CD4-positive, alpha-beta memory T cell (primary cell): ENCODE data around the gene LDLRAD4. TPM values are rescaled to one million over a fixed set of nuclear protein-coding genes. Genes with fewer than 3 reads are reported as not detected.

Experiments
- CTCF ChIA-PET: fragments of 350-600 bp; sonication (Branson Sonifier 250); formaldehyde crosslinking; loops from one replicate; lab custom pipeline; 2021; ENCODE audit warnings: inconsistent platforms; ENCODE audit not compliant: partially characterized antibody; lab: Charles Lee
- POLR2A ChIA-PET: fragments of 350-600 bp; sonication (Branson Sonifier 250); formaldehyde crosslinking; loops from one replicate; lab custom pipeline; 2021; ENCODE audit not compliant: partially characterized antibody; lab: Charles Lee
- DNase-seq, 5 donors: peaks; one replicate each; pipeline versions ENCODE4 v3.0.0 to v3.0.0-alpha.2; 2020 to 2022; ENCODE audit warnings: mixed read lengths in 1 of 5
- H3K27ac ChIP-seq: one replicate; pipeline ENCODE4 v1.7.0; 2013; ENCODE audit warnings: low read depth, low read length
- H3K27me3 ChIP-seq: 2 replicates; pipeline ENCODE4 v1.7.0; 2013; ENCODE audit warnings: mild to moderate bottlenecking, low read length, moderate library complexity; ENCODE audit not compliant: insufficient read depth
- H3K36me3 ChIP-seq: 2 replicates; pipeline ENCODE4 v1.7.0; 2013; ENCODE audit warnings: mild to moderate bottlenecking, low read length, moderate library complexity; ENCODE audit not compliant: insufficient read depth
- H3K4me1 ChIP-seq: 2 replicates; pipeline ENCODE4 v1.7.0; 2013; ENCODE audit warnings: mild to moderate bottlenecking, low read length, moderate library complexity; ENCODE audit not compliant: insufficient read depth
- H3K4me3 ChIP-seq, 2 donors: one replicate each; pipeline ENCODE4 v1.7.0; 2013; ENCODE audit warnings: low read length in 2 of 2, mild to moderate bottlenecking in 1 of 2
- H3K9me3 ChIP-seq, 2 donors: one replicate each; pipeline ENCODE4 v1.7.0; 2013; ENCODE audit warnings: low read length in 2 of 2, control low read depth in 1 of 2; ENCODE audit not compliant: control insufficient read depth in 1 of 2
- H3K27ac Mint-ChIP-seq, 7 donors: one replicate each; pipeline ENCODE4 v1.8.0; 2020 to 2021; ENCODE audit warnings: mixed read lengths in 7 of 7, mild to moderate bottlenecking in 6 of 7, inconsistent platforms in 3 of 7, moderate library complexity in 3 of 7
- H3K27me3 Mint-ChIP-seq, 2 donors: one replicate each; pipeline ENCODE4 v1.8.0; 2020 to 2021; ENCODE audit warnings: mixed read lengths in 2 of 2
- H3K36me3 Mint-ChIP-seq, 2 donors: one replicate each; pipeline ENCODE4 v1.8.0; 2020 to 2021; ENCODE audit warnings: mixed read lengths in 2 of 2, inconsistent platforms in 1 of 2, mild to moderate bottlenecking in 1 of 2
- H3K4me1 Mint-ChIP-seq, 4 donors: one replicate each; pipeline ENCODE4 v1.8.0; 2020 to 2021; ENCODE audit warnings: mixed read lengths in 4 of 4, mild to moderate bottlenecking in 1 of 4
- H3K4me3 Mint-ChIP-seq, 8 donors: one replicate each; pipeline ENCODE4 v1.8.0; 2020 to 2021; ENCODE audit warnings: mixed read lengths in 8 of 8, mild to moderate bottlenecking in 7 of 8, moderate library complexity in 6 of 8, inconsistent platforms in 3 of 8
- H3K9me3 Mint-ChIP-seq, 8 donors: one replicate each; pipeline ENCODE4 v1.8.0; 2020 to 2021; ENCODE audit warnings: mixed read lengths in 8 of 8, mild to moderate bottlenecking in 5 of 8, inconsistent platforms in 3 of 8, moderate library complexity in 1 of 8
- intact Hi-C: fragments of 100-400 bp; cut with micrococcal nuclease; formaldehyde crosslinking; loops from one replicate; pipeline ENCODE4 v1.15.1; 2023
- polyA plus RNA-seq, 2 donors: library from polyadenylated mRNA; unstranded; fragments of 300-500 nt; fragmentation: Illumina TruSeq; gene quantifications; one replicate each; pipeline ENCODE4 v1.2.3, GENCODE V29; 2021
- total RNA-seq, 2 experiments: library from RNA; stranded (reverse); gene quantifications; one replicate each; pipeline ENCODE4 v1.2.3, GENCODE V29; 2021

The LDLRAD4 gene
- total and polyA plus RNA-seq, 4 experiments from 2014 or later, result 17.4 to 63.0 (median 36.6) TPM

- Histone ChIP-seq H3K4me3 (no peak overlapping the region), H3K36me3 (no peaks in the 10 kb centered on the region), H3K4me1 (peaks cover 10% of the 10 kb centered on the region), H3K9me3 (no peaks in the 10 kb centered on the region), H3K27ac (no peak overlapping the region), H3K27me3 (no peaks in the 10 kb centered on the region)
- Mint-ChIP-seq H3K27ac (no peak overlapping the region), H3K36me3 (peaks cover 0 to 3% of the 10 kb centered on the region in 2 donors), H3K4me1 (peaks cover 16 to 25% (median 20%) of the 10 kb centered on the region in 4 donors), H3K27me3 (no peaks in the 10 kb centered on the region), H3K9me3 (no peaks in the 10 kb centered on the region), H3K4me3 (no peak overlapping the region)
- intact Hi-C loops, result loop anchor here (1.0 to 5.0 kb wide), 5 partner anchors 54 to 342 kb away; partner anchors contain the start of genes FAM210A and RNMT
- no peak for DNase-seq
- POLR2A ChIA-PET, result interaction anchor here (0.6 kb wide), 1 partner anchor 565 kb away, joined by 3 read pairs; no protein-coding TSS in a partner anchor
- CTCF ChIA-PET, result interaction anchor here (1.0 to 3.2 kb wide), 17 partner anchors 8 to 347 kb away, joined by 3 to 15 read pairs (median 6); no protein-coding TSS in a partner anchor
Observed at GRCh38 chr18:13558790-13559189, 340.2 kb downstream of the LDLRAD4 start.

DNA sequence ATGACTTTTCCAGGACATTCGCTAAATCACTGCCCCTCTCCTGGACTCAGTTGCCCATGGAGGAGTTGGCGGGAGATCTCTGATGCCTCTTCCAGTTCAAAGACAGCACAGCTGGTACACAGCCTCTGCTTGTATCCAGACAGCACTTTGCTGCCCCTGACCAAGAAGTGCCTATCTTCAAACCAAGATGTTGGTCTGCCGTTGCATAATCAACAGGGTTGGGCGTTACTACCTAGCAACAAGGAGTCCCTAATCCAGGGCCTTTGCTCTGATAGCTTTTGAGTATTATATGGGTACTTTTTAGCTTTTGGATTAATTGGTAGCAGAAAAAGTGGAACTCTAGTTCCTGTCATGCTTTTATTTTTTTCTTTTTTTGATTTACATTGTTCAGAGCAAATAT, 341.2 kb downstream of the LDLRAD4 start:
- H3K27me3 ChIP-seq, result no peaks in the 10 kb centered on the region
- intact Hi-C loops, result loop anchor here (5.0 kb wide), 2 partner anchors 53 to 243 kb away; no protein-coding TSS in a partner anchor
- peaks cover 10% of the 10 kb centered on the region for H3K4me1 ChIP-seq
- Mint-ChIP-seq H3K9me3 (no peaks in the 10 kb centered on the region), H3K4me3 (no peak overlapping the region), H3K36me3 (peaks cover 0 to 5% of the 10 kb centered on the region in 2 donors), H3K27me3 (no peaks in the 10 kb centered on the region), H3K4me1 (peaks cover 19 to 27% (median 21%) of the 10 kb centered on the region in 4 donors), H3K27ac (no peak overlapping the region)
- ChIA-PET POLR2A (no interaction called here), CTCF (interaction anchor here (1.4 to 3.2 kb wide), 7 partner anchors 41 to 343 kb away, joined by 3 to 15 read pairs (median 13); no protein-coding TSS in a partner anchor)
- no peak overlapping the region for H3K4me3 ChIP-seq
- no peak for DNase-seq
- H3K36me3 ChIP-seq, result no peaks in the 10 kb centered on the region
- no peaks in the 10 kb centered on the region for H3K9me3 ChIP-seq
- H3K27ac ChIP-seq, result no peak overlapping the region

DNA sequence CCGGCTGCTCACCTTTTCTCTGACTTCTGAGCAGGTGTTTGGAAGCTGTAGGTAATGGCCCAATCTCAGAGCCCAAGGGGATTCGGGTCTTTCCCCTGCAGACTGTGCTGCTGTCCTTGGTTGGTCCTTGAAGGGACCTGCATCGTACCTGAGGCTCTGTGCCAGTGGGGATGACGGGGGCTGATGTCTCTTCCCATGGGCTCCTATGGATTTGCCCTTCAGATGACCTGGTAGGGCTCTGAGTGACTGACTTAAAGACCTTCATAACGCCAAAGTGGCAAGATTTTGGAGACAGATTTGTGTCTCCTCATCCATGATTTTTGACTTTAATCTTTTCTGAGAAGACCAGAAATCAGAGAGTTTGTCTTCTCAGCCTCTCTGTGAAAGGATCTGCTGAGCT, 341.7 kb downstream of the LDLRAD4 start:
- no peak overlapping the region for H3K4me3 ChIP-seq
- no peaks in the 10 kb centered on the region for H3K9me3 Mint-ChIP-seq
- no peaks in the 10 kb centered on the region for H3K27me3 Mint-ChIP-seq
- DNase-seq, result no peak
- CTCF ChIA-PET, result interaction anchor here (1.1 to 2.5 kb wide), 4 partner anchors 11 to 167 kb away, joined by 3 to 11 read pairs (median 4); no protein-coding TSS in a partner anchor
- H3K27ac Mint-ChIP-seq, result peak overlapping the region in 1 of 7 donors; percentile 66
- no peaks in the 10 kb centered on the region for H3K9me3 ChIP-seq
- no peaks in the 10 kb centered on the region for H3K36me3 ChIP-seq
- peaks cover 10% of the 10 kb centered on the region for H3K4me1 ChIP-seq
- no peaks in the 10 kb centered on the region for H3K27me3 ChIP-seq
- H3K27ac ChIP-seq, result no peak overlapping the region
- intact Hi-C loops, result no loop called here
- peaks cover 19 to 29% (median 22%) of the 10 kb centered on the region in 4 donors for H3K4me1 Mint-ChIP-seq
- H3K36me3 Mint-ChIP-seq, result peaks cover 0 to 8% of the 10 kb centered on the region in 2 donors
- POLR2A ChIA-PET, result no interaction called here
- no peak overlapping the region for H3K4me3 Mint-ChIP-seq

DNA sequence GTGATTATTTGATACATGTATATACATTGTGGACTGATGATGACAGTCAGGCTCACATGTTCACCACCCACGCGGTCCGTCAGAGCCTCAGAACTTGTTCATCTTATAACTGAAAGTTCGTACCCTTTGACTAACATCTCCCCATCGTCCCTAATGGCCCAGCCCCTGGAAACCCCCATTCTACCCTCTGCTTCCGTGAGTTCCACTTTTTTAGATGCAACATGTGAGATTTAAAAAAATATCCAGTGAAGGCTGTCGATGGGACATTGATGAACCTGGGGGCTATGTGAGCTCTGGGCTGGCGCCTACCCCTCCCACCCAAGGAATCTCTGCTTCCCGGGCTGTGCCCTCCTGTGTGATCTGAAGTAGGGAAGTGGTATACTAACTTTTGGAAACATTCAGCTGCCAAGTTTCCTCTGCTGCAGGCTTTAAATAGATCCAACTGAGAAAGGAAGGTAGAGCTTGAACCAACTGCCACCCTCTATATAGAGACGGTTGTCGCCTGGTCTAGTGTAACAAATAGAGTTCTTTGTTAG, 344.0 kb downstream of the LDLRAD4 start:
- no peak overlapping the region for H3K4me3 ChIP-seq
- no peak overlapping the region for H3K27ac ChIP-seq
- no peaks in the 10 kb centered on the region for H3K9me3 ChIP-seq
- Mint-ChIP-seq H3K4me1 (peaks cover 33 to 46% (median 35%) of the 10 kb centered on the region in 4 donors), H3K27ac (peak overlapping the region in 6 of 7 donors; percentile 27 to 87 (median 62)), H3K9me3 (no peaks in the 10 kb centered on the region), H3K27me3 (no peaks in the 10 kb centered on the region), H3K4me3 (peak overlapping the region in 6 of 8 donors; percentile 13 to 57 (median 36)), H3K36me3 (peaks cover 0 to 8% of the 10 kb centered on the region in 2 donors)
- ChIA-PET CTCF (interaction anchor here (1.3 kb wide), 1 partner anchor 347 kb away, joined by 3 read pairs; no protein-coding TSS in a partner anchor), POLR2A (interaction anchor here (1.8 kb wide), 1 partner anchor 52 kb away, joined by 3 read pairs; no protein-coding TSS in a partner anchor)
- H3K27me3 ChIP-seq, result no peaks in the 10 kb centered on the region
- H3K4me1 ChIP-seq, result peaks cover 20% of the 10 kb centered on the region
- DNase-seq, result peak in 3 of 5 donors; percentile 18 to 68 (median 29)
- intact Hi-C loops, result no loop called here
- no peaks in the 10 kb centered on the region for H3K36me3 ChIP-seq

- Mint-ChIP-seq H3K4me3 (no peak overlapping the region), H3K4me1 (peaks cover 30 to 44% (median 36%) of the 10 kb centered on the region in 4 donors), H3K27ac (peak overlapping the region in 1 of 7 donors; percentile 2), H3K9me3 (no peaks in the 10 kb centered on the region), H3K27me3 (no peaks in the 10 kb centered on the region), H3K36me3 (peaks cover 0 to 8% of the 10 kb centered on the region in 2 donors)
- peaks cover 29% of the 10 kb centered on the region for H3K4me1 ChIP-seq
- intact Hi-C loops, result no loop called here
- POLR2A ChIA-PET, result interaction anchor here (0.9 kb wide), 1 partner anchor 45 kb away, joined by 3 read pairs; no protein-coding TSS in a partner anchor
- H3K9me3 ChIP-seq, result no peaks in the 10 kb centered on the region
- DNase-seq, result no peak
- H3K27me3 ChIP-seq, result no peaks in the 10 kb centered on the region
- CTCF ChIA-PET, result interaction anchor here (0.8 kb wide), 1 partner anchor 13 kb away, joined by 3 read pairs; no protein-coding TSS in a partner anchor
- no peaks in the 10 kb centered on the region for H3K36me3 ChIP-seq
- no peak overlapping the region for H3K27ac ChIP-seq
- H3K4me3 ChIP-seq, result no peak overlapping the region
Observed at GRCh38 chr18:13563390-13563805, 344.8 kb downstream of the LDLRAD4 start.

DNA sequence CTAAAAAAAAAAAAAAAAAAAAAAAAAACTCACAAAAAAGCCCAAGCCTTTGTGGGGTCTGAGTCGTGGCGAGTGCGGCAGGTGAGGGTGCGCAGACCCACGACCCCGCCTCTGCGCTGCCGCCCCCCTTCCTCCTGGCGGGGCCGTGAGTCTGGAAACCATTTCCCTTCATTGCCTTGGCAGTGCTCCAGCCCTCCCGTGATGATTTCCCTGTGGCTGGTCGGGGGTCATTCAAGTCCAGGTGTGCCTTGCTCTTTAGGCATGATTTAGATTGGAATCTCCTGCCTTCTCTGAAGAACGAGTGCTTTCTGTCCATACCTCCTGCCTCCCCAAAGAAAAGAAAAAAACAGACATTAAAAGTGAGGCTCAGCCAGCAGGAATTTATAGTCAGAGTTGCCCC, 346.0 kb downstream of the LDLRAD4 start:
- DNase-seq, result no peak
- Mint-ChIP-seq H3K4me3 (no peak overlapping the region), H3K27me3 (no peaks in the 10 kb centered on the region), H3K9me3 (no peaks in the 10 kb centered on the region), H3K4me1 (peaks cover 30 to 49% (median 44%) of the 10 kb centered on the region in 4 donors), H3K36me3 (peaks cover 0 to 8% of the 10 kb centered on the region in 2 donors), H3K27ac (peak overlapping the region in 1 of 7 donors; percentile 57)
- no peaks in the 10 kb centered on the region for H3K9me3 ChIP-seq
- H3K27ac ChIP-seq, result no peak overlapping the region
- H3K4me3 ChIP-seq, result no peak overlapping the region
- intact Hi-C loops, result no loop called here
- H3K4me1 ChIP-seq, result peaks cover 35% of the 10 kb centered on the region
- no peaks in the 10 kb centered on the region for H3K36me3 ChIP-seq
- ChIA-PET POLR2A (interaction anchor here (0.5 kb wide), 1 partner anchor 26 kb away, joined by 3 read pairs; no protein-coding TSS in a partner anchor), CTCF (no interaction called here)
- H3K27me3 ChIP-seq, result no peaks in the 10 kb centered on the region

DNA sequence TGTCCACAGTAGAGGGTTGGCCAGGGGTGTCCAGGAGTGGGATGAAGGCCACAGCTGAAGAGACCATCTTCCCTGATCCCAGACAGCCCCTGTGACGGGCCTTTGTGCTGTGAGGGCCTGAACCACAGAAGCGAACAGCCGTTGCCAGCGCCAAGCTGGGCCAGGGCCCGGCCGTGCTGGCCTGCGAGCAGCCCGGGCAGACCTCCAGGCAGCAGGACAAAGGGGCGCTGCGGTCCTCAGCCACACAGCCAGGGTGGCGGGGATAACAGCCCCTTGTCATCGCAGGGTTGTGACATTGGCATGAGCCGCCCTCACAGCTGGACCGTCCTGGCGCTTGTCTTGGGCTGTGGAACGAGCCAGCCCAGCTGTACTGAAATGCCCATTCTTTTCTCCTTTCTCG, 346.7 kb downstream of the LDLRAD4 start:
- Mint-ChIP-seq H3K36me3 (peaks cover 0 to 8% of the 10 kb centered on the region in 2 donors), H3K4me3 (peak overlapping the region in 1 of 8 donors; percentile 45), H3K27ac (no peak overlapping the region), H3K9me3 (no peaks in the 10 kb centered on the region), H3K27me3 (no peaks in the 10 kb centered on the region), H3K4me1 (peaks cover 30 to 49% (median 44%) of the 10 kb centered on the region in 4 donors)
- intact Hi-C loops, result no loop called here
- DNase-seq, result no peak
- Histone ChIP-seq H3K27me3 (no peaks in the 10 kb centered on the region), H3K36me3 (no peaks in the 10 kb centered on the region), H3K9me3 (no peaks in the 10 kb centered on the region), H3K4me3 (no peak overlapping the region), H3K4me1 (peaks cover 35% of the 10 kb centered on the region), H3K27ac (no peak overlapping the region)
- ChIA-PET CTCF (no interaction called here), POLR2A (interaction anchor here (0.5 kb wide), 1 partner anchor 27 kb away, joined by 3 read pairs; no protein-coding TSS in a partner anchor)
